Stomach (tissue), 9 donors: ENCODE results near the gene CYTH3. TPM values are rescaled to one million over a fixed set of nuclear protein-coding genes. Genes with fewer than 3 reads are reported as not detected.
"Not testable (repeated sequence)": the region's sequence is repeated elsewhere in the genome, so short reads cannot be mapped to it uniquely, and the experiment has no call there.

ENCODE experiments used
- DNase-seq, 2 donors: peaks; one replicate each; pipeline versions ENCODE4 v3.0.0 to v3.0.0-alpha.2; 2013 to 2019
- H3K27ac ChIP-seq, 5 donors: fragments of 200-600 bp in 4 of 5; sonication (generic) in 4 of 5; one replicate each; pipeline ENCODE4 v1.5.1; 2013 to 2019; ENCODE audit warnings: mild to moderate bottlenecking in 1 of 5, moderate library complexity in 1 of 5
- H3K27me3 ChIP-seq, 3 donors: fragments of 200-600 bp; sonication (generic); one replicate each; pipeline ENCODE4 v1.5.1; 2017 to 2019; ENCODE audit warnings: mixed run types in 1 of 3
- H3K36me3 ChIP-seq, 4 donors: fragments of 200-600 bp; sonication (generic); 1 replicate in 3 of 4; 2 replicates in 1 of 4; pipeline ENCODE4 v1.5.1; 2016 to 2019
- H3K4me1 ChIP-seq, 4 donors: fragments of 200-600 bp; sonication (generic); one replicate each; pipeline ENCODE4 v1.5.1; 2016 to 2019
- H3K4me3 ChIP-seq, 4 donors: fragments of 200-600 bp; sonication (generic) in 3 of 4; one replicate each; pipeline ENCODE4 v1.5.1; 2016 to 2019; ENCODE audit warnings: mild to moderate bottlenecking in 1 of 4
- H3K9me3 ChIP-seq, 4 donors: fragments of 200-600 bp; sonication (generic); one replicate each; pipeline ENCODE4 v1.5.1; 2016 to 2019
- CTCF ChIP-seq, 7 experiments: fragments of 450-650 bp in 4 of 7; fragments of 200-600 bp in 3 of 7; sonication (generic) in 3 of 7; IDR thresholded peaks; one replicate each; pipeline ENCODE4 v1.5.1; 2016 to 2019; ENCODE audit warnings: antibody characterized with exemption in 7 of 7, control low read depth in 2 of 7, mild to moderate bottlenecking in 1 of 7
- EP300 ChIP-seq: sonication (generic); formaldehyde crosslinking; IDR thresholded peaks from one replicate; pipeline ENCODE4 v1.6.1; 2017; ENCODE audit warnings: antibody characterized with exemption
- POLR2A ChIP-seq, 4 donors: fragments of 450-650 bp; IDR thresholded peaks; one replicate each; pipeline ENCODE4 v1.6.1; 2016; ENCODE audit warnings: antibody characterized with exemption in 4 of 4, control low read depth in 2 of 4, mild to moderate bottlenecking in 1 of 4, moderate library complexity in 1 of 4
- POLR2AphosphoS5 ChIP-seq, 3 donors: sonication (generic); formaldehyde crosslinking; IDR thresholded peaks; one replicate each; pipeline ENCODE4 v1.6.1; 2016; ENCODE audit warnings: antibody characterized with exemption in 3 of 3
- WGBS, 5 donors: extraction: QIAGEN DNeasy Blood & Tissue Kit in 3 of 5; methylation state at CpG; one replicate each; pipeline versions ENCODE4 v1.1.5 to v1.1.7; 2013 to 2018; 5-methylcytosine and 5-hydroxymethylcytosine counted together
- intact Hi-C: fragments of 100-400 bp; cut with DNase I; formaldehyde crosslinking; loops from one replicate; pipeline ENCODE4 v1.15.1; 2023; ENCODE audit warnings: low total_unique reads
- polyA plus RNA-seq, 3 donors: library from polyadenylated mRNA; stranded (reverse); fragments of 200-250 nt; gene quantifications; one replicate each; pipeline ENCODE4 v1.2.3, GENCODE V29; 2013
- total RNA-seq, 5 donors: library from RNA; depleted of rRNA; stranded (reverse); fragments of >200 nt; gene quantifications; one replicate each; pipeline versions ENCODE4 v1.1.0 to v1.2.3, GENCODE V29; 2014 to 2016
- donor health status: healthy with polysubstance abuse.
- donor health status: Bipolar disorder and iron deficiency.
- donor health status: healthy.

Gene CYTH3
- total and polyA plus RNA-seq, 8 donors, result 5.1 to 33.8 (median 16.1) TPM

DNA sequence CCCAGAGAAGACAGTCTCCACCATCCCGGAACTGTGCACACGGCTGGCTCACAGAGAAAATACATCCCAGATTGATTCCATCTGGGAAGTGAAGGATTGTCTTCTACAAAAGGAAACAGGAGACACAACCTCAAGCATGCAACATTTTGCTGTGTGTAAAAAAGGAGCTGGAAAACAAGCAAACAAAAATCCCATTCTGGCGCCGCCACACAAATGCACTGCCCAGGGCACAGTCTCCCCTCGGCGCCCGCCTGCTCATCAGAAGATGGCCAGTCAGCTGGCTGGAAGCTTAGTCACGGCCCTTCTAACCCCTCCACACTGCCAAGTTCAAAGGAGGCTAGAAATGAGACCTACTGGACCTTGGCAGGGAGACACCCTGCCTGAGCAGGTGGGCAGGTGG lies 14.1 kb upstream of the CYTH3 start:
- no peak overlapping the region for H3K27ac ChIP-seq
- H3K4me1 ChIP-seq, result no peaks in the 10 kb centered on the region
- intact Hi-C loops, result no loop called here
- H3K36me3 ChIP-seq, result no peaks in the 10 kb centered on the region
- WGBS, 5 donors, result 71 to 87% (median 84%) methylated on average over 8 of the region's 8 CpGs
- TF ChIP-seq EP300 (no peak), POLR2A (IDR thresholded peaks at IDR 0.05) (no peak), POLR2AphosphoS5 (IDR thresholded peaks at IDR 0.05) (no peak), CTCF (IDR thresholded peaks at IDR 0.05) (no peak)
- H3K4me3 ChIP-seq, result no peak overlapping the region
- no peaks in the 10 kb centered on the region for H3K27me3 ChIP-seq
- no peak for DNase-seq
- no peaks in the 10 kb centered on the region for H3K9me3 ChIP-seq

DNA sequence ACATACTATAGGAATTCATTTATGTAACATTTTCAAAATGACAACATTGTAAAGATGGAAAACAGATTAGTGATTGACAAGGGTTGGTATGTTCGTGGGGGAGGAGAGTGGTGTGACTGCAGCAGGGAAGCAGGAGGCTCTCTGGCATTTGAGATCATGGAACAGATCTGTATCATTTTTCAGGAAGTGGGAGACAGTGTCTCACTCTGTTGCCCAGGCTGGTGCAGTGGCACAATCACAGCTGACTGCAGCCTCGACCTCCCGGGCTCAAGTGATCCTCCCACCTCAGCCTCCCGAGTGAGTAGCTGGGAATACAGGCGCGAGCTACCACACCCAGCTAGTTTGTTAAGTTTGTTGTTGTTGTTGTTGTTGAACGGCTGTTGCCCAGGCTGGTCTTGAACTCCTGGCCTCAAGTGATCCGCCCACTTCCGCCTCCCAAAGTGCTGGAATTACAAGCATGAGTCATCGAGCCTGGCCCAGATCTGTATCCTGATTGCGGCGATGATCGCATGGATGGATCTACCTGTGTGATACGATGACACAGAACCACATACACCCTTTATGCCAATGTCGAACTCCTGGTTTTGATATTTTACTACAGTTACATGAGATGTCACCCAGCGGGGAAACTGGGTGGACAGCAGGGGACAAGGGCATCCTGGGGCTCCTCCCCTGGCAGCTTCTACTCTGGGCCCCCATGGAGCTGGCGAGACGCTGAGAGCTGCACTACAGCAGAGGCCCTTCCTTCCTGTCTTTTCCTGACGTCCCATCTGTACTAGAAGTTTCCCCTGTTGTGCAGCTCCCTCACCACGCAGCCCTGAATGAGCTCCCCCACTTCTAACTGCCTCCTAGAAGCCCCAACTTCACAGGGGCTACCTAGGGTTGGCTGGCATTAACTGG lies 12.3 kb upstream of the CYTH3 start:
- DNase-seq, result no peak
- no peaks in the 10 kb centered on the region for H3K36me3 ChIP-seq
- WGBS, 5 donors, result 74 to 87% (median 83%) methylated on average over 20 of the region's 20 CpGs
- H3K9me3 ChIP-seq, result no peaks in the 10 kb centered on the region
- H3K4me1 ChIP-seq, result no peaks in the 10 kb centered on the region
- no peak for TF ChIP-seq EP300
- no peak for TF ChIP-seq POLR2A (IDR thresholded peaks at IDR 0.05)
- TF ChIP-seq CTCF (IDR thresholded peaks at IDR 0.05), result no peak
- no peak for TF ChIP-seq POLR2AphosphoS5 (IDR thresholded peaks at IDR 0.05)
- no peak overlapping the region for H3K4me3 ChIP-seq
- H3K27ac ChIP-seq, result no peak overlapping the region
- no peaks in the 10 kb centered on the region for H3K27me3 ChIP-seq
- intact Hi-C loops, result no loop called here

- no peaks in the 10 kb centered on the region for H3K27me3 ChIP-seq
- no peaks in the 10 kb centered on the region for H3K9me3 ChIP-seq
- TF ChIP-seq POLR2AphosphoS5 (IDR thresholded peaks at IDR 0.05), result no peak
- no peak for TF ChIP-seq POLR2A (IDR thresholded peaks at IDR 0.05)
- no peak for TF ChIP-seq CTCF (IDR thresholded peaks at IDR 0.05)
- no peak for TF ChIP-seq EP300
- WGBS, 5 donors, result 88 to 92% (median 90%) methylated on average over 7 of the region's 7 CpGs
- no peak overlapping the region for H3K27ac ChIP-seq
- H3K4me3 ChIP-seq, result no peak overlapping the region
- intact Hi-C loops, result no loop called here
- H3K36me3 ChIP-seq, result no peaks in the 10 kb centered on the region
- DNase-seq, result no peak
- H3K4me1 ChIP-seq, result no peaks in the 10 kb centered on the region
Observed at GRCh38 chr7:6284055-6284400, 11.6 kb upstream of the CYTH3 start.

DNA sequence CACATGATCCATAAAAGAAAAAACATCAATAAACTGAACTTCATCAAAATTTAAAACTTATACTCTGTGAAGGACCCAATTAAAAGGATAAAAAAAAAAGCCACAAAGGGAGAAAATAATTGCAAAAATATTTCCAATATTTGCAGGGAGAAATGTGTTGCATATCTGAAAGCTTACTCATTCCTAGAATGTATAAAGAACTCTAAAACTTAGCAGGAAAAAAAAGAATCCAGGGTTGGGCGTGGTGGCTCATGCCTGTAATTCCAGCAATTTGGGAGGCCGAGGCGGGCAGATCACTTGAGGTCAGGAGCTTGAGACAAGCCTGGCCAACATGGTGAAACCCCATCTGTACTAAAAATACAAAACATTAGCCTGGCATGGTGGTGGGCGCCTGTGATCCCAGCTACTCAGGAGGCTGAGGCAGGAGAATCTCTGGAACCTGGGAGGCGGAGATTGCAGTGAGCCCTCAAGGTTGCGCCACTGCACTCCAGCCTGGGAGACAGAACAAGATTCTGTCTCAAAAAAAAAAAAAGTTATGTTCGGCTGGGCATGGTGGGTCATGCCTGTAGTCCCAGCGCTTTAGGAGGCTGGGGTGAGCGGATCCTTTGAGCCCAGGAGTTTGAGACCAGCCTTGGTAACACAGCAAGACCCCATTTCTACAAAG lies 11.1 kb upstream of the CYTH3 start:
- DNase-seq, H3K27me3 ChIP-seq, H3K4me3 ChIP-seq, H3K36me3 ChIP-seq, H3K27ac ChIP-seq, H3K4me1 ChIP-seq, H3K9me3 ChIP-seq, intact Hi-C loops: not testable (repeated sequence)
- WGBS, 5 donors, result 86 to 91% (median 90%) methylated on average over 9 of the region's 9 CpGs

DNA sequence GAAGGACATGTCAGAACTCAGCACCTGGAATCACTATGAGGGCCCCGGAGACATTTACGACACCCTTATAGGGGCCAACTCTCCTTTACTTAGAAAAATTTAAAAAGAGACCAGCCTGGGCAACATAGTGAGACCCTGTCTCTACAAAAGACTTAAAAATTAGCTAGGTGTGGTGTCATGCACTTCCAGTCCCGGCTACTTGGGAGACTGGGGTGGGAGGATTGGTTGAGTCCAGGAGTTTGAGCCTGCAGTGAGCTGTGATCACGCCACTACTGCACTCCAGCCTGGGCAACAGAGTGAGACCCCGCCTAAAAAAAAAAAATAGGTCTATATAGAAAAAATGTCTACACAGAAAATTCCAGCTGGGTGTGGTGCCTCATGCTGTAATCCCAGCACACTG lies 7.5 kb upstream of the CYTH3 start:
- WGBS, 5 donors, result 91 to 97% (median 96%) methylated on average over 5 of the region's 5 CpGs
- Histone ChIP-seq H3K4me1 (no peaks in the 10 kb centered on the region), H3K9me3 (no peaks in the 10 kb centered on the region), H3K27ac (no peak overlapping the region), H3K27me3 (no peaks in the 10 kb centered on the region), H3K4me3 (no peak overlapping the region), H3K36me3 (no peaks in the 10 kb centered on the region)
- no peak for DNase-seq
- intact Hi-C loops, result no loop called here
- no peak for TF ChIP-seq EP300
- no peak for TF ChIP-seq POLR2A (IDR thresholded peaks at IDR 0.05)
- TF ChIP-seq POLR2AphosphoS5 (IDR thresholded peaks at IDR 0.05), result no peak
- TF ChIP-seq CTCF (IDR thresholded peaks at IDR 0.05), result no peak
